Esophagus muscularis mucosa (tissue), 4 donors: ENCODE measurements around the gene YIPF6. TPM values are rescaled to one million over a fixed set of nuclear protein-coding genes. Genes with fewer than 3 reads are reported as not detected.
A peak's percentile ranks its signal among the peaks of the same experiment; 100 is the strongest.
"Not testable (repeated sequence)": the region's sequence is repeated elsewhere in the genome, so short reads cannot be mapped to it uniquely, and the experiment has no call there.

Experiments
- DNase-seq: peaks from one replicate; pipeline ENCODE4 v3.0.0-alpha.2; 2017; ENCODE audit errors: extremely low spot score
- H3K27ac ChIP-seq, 4 donors: fragments of 200-600 bp; sonication (generic); replicated peaks in 1 of 4; 1 replicate in 3 of 4; 2 replicates in 1 of 4; pipeline ENCODE4 v1.5.1; 2016 to 2019; ENCODE audit warnings: mild to moderate bottlenecking in 1 of 4
- H3K27me3 ChIP-seq, 4 donors: fragments of 200-600 bp; sonication (generic); one replicate each; pipeline versions ENCODE4 v1.5.1 to v1.6.0; 2016 to 2019
- H3K36me3 ChIP-seq, 4 donors: fragments of 200-600 bp; sonication (generic); one replicate each; pipeline ENCODE4 v1.5.1; 2016 to 2019
- H3K4me1 ChIP-seq, 4 donors: fragments of 200-600 bp; sonication (generic); one replicate each; pipeline ENCODE4 v1.5.1; 2016 to 2019
- H3K4me3 ChIP-seq, 4 donors: fragments of 200-600 bp; sonication (generic); 1 replicate in 2 of 4; 2 replicates in 2 of 4; pipeline ENCODE4 v1.5.1; 2016 to 2019; ENCODE audit warnings: mild to moderate bottlenecking in 4 of 4, moderate library complexity in 1 of 4
- H3K9me3 ChIP-seq, 4 donors: fragments of 200-600 bp; sonication (generic); 1 replicate in 3 of 4; 2 replicates in 1 of 4; pipeline ENCODE4 v1.5.1; 2016 to 2019
- CTCF ChIP-seq, 3 experiments: fragments of 200-600 bp in 2 of 3; fragments of 450-650 bp in 1 of 3; sonication (generic) in 2 of 3; IDR thresholded peaks; one replicate each; pipeline ENCODE4 v1.5.1; 2017 to 2019; ENCODE audit warnings: antibody characterized with exemption in 3 of 3, mild to moderate bottlenecking in 2 of 3, moderate library complexity in 1 of 3
- EP300 ChIP-seq: sonication (generic); formaldehyde crosslinking; IDR thresholded peaks from one replicate; pipeline ENCODE4 v1.6.1; 2017; ENCODE audit warnings: antibody characterized with exemption
- POLR2A ChIP-seq: fragments of 450-650 bp; IDR thresholded peaks from one replicate; pipeline ENCODE4 v1.6.1; 2017; ENCODE audit warnings: antibody characterized with exemption, moderate library complexity, mild to moderate bottlenecking, low read depth
- POLR2AphosphoS5 ChIP-seq, 2 donors: sonication (generic); formaldehyde crosslinking; IDR thresholded peaks; one replicate each; pipeline ENCODE4 v1.6.1; 2017; ENCODE audit warnings: antibody characterized with exemption in 2 of 2
- WGBS: methylation state at CpG from one replicate; pipeline ENCODE4 v1.1.5; 2018; 5-methylcytosine and 5-hydroxymethylcytosine counted together
- intact Hi-C: fragments of 100-400 bp; cut with DNase I; formaldehyde crosslinking; loops from one replicate; pipeline ENCODE4 v1.15.1; 2023
- total RNA-seq, 4 donors: library from RNA; depleted of rRNA; stranded (reverse); fragments of >200 nt; gene quantifications; one replicate each; pipeline versions ENCODE4 v1.1.0 to v1.2.1, GENCODE V29; 2016

The YIPF6 gene
- total RNA-seq, 4 donors from 2014 or later, result 22.4 to 28.5 (median 24.5) TPM

DNA sequence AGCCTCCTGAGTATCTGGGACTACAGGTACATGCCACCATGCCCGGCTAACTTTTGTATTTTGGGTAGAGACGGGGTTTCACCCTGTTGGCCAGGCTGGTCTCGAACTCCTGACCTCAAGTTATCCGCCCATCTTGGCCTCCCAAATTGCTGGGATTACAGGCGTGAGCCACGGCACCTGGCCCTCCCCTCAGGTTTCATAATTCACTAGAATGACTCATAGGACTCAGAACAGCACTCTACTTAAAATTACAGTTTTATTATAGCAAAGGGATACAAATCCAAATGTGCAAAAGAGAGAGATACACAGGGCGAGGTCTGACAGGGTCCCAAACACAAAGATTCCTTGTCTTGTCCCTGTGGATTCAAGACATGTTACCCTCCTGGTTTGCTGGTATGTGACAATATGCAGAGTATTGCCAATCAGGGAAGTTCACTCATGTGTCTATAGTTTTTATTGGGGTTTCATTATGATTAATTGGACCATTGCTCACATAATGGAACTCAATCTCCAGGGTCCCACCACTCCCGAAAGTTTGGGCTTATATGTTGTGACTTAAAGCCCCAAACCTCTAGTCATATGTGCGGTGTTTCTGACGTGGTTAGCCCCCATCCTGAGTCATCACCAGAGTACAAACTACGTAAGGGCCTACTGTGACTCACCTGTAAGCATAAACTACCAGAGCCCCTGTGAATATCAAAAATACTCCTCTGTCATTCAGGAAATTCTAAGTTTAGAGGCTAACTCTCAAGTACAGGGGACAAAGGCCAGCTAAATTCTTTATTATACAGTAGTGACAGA, 5.2 kb downstream of the YIPF6 start:
- peaks cover 10 to 28% (median 20%) of the 10 kb centered on the region in 4 donors for H3K4me1 ChIP-seq
- H3K4me3 ChIP-seq, result no peak overlapping the region
- TF ChIP-seq POLR2A (no peak), POLR2AphosphoS5 (IDR thresholded peaks at IDR 0.05) (no peak), CTCF (IDR thresholded peaks at IDR 0.05) (no peak)
- WGBS, result 61% methylated on average over 11 of the region's 11 CpGs
- intact Hi-C loops, result loop anchor here (10.0 kb wide), 1 partner anchor 211 kb away; no protein-coding TSS in a partner anchor
- no peaks in the 10 kb centered on the region for H3K27me3 ChIP-seq
- no peak for DNase-seq
- H3K27ac ChIP-seq, result no peak overlapping the region
- H3K9me3 ChIP-seq, result no peaks in the 10 kb centered on the region
- H3K36me3 ChIP-seq, result no peaks in the 10 kb centered on the region

GRCh38 chrX:68506649-68507048, 7.8 kb downstream of the YIPF6 start:
- Histone ChIP-seq H3K4me3 (no peak overlapping the region), H3K9me3 (no peaks in the 10 kb centered on the region), H3K4me1 (peaks cover 0 to 14% (median 5%) of the 10 kb centered on the region in 4 donors), H3K36me3 (peaks cover 0 to 6% (median 4%) of the 10 kb centered on the region in 4 donors), H3K27me3 (no peaks in the 10 kb centered on the region), H3K27ac (no peak overlapping the region)
- intact Hi-C loops, result loop anchor here (10.0 kb wide), 1 partner anchor 208 kb away; no protein-coding TSS in a partner anchor
- TF ChIP-seq POLR2AphosphoS5 (IDR thresholded peaks at IDR 0.05) (no peak), EP300 (no peak), CTCF (IDR thresholded peaks at IDR 0.05) (no peak), POLR2A (no peak)
- DNase-seq, result no peak
- WGBS, result 80% methylated on average over 2 of the region's 2 CpGs

DNA sequence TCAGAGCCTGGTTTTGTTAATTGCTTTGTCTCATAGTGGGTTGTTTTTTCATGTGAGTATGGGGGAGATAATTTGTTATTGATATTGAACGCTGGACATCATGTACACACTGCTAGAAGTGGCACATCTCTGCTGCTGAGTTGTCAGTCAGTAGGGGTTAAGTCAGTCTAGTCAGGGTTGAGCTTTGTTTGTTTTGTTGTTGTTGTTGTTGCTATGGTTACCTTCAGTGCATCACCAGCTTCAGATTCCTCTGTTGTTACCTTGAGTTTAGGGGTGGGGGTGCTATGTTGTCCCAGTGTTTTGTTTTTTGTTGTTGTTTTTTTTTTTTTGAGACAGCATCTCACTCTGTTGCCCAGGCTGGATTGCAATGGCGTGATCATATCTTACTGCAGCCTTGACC, 9.9 kb downstream of the YIPF6 start:
- WGBS, result 62% methylated on average over 2 of the region's 2 CpGs
- no peaks in the 10 kb centered on the region for H3K27me3 ChIP-seq
- H3K4me3 ChIP-seq, result no peak overlapping the region
- DNase-seq, result no peak
- peaks cover 0 to 14% (median 4%) of the 10 kb centered on the region in 4 donors for H3K4me1 ChIP-seq
- no peaks in the 10 kb centered on the region for H3K9me3 ChIP-seq
- H3K36me3 ChIP-seq, result peaks cover 0 to 23% (median 13%) of the 10 kb centered on the region in 4 donors
- intact Hi-C loops, result loop anchor here (10.0 kb wide), 1 partner anchor 206 kb away; no protein-coding TSS in a partner anchor
- no peak overlapping the region for H3K27ac ChIP-seq
- no peak for TF ChIP-seq EP300
- TF ChIP-seq CTCF (IDR thresholded peaks at IDR 0.05), result no peak
- TF ChIP-seq POLR2AphosphoS5 (IDR thresholded peaks at IDR 0.05), result no peak
- TF ChIP-seq POLR2A, result no peak

DNA sequence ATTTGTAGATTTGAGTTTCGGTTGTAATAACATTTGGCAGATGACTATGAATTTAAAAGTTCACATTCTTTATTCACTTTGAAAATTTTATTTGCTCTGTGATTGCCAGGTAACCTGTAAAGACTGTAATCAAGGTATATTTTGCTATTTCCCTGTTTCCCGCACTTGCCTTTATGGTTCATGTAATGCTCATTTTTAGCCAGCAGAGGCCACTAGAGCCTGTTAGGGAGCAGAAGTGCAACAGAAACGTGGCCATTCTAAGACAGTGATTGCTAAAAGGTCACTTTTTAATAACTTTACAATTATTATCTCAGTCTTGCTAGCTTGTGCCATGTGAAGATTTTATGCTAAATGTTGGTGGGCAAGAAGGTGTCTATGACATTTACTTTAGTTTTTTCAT, 12.4 kb downstream of the YIPF6 start:
- 20% methylated on average over 3 of the region's 3 CpGs for WGBS
- H3K4me1 ChIP-seq, result peaks cover 0 to 14% (median 4%) of the 10 kb centered on the region in 4 donors
- H3K4me3 ChIP-seq, result no peak overlapping the region
- H3K36me3 ChIP-seq, result peaks cover 0 to 42% (median 28%) of the 10 kb centered on the region in 4 donors
- H3K27ac ChIP-seq, result no peak overlapping the region
- no peaks in the 10 kb centered on the region for H3K27me3 ChIP-seq
- TF ChIP-seq EP300 (no peak), POLR2AphosphoS5 (IDR thresholded peaks at IDR 0.05) (no peak), CTCF (IDR thresholded peaks at IDR 0.05) (peak; percentile 70 to 75 (median 74)), POLR2A (no peak)
- intact Hi-C loops, result loop anchor here (5.0 kb wide), 1 partner anchor 296 kb away; no protein-coding TSS in a partner anchor
- no peaks in the 10 kb centered on the region for H3K9me3 ChIP-seq
- no peak for DNase-seq

DNA sequence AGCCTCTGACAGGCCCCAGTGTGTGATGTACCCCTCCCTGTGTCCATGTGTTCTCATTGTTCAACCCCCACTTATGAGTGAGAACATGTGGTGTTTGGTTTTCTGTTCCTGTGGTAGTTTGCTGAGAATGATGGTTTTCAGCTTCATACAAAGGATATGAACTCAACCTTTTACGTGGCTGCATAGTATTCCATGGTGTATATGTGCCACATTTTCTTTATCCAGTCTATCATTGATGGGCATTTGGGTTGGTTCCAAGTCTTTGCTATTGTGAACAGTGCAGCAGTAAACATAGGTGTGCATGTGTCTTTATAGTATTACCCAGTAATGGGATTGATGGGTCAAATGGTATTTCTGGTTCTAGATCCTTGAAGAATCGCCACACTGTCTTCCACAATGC, 25.8 kb downstream of the YIPF6 start:
- DNase-seq, H3K9me3 ChIP-seq, H3K4me3 ChIP-seq, intact Hi-C loops, H3K27ac ChIP-seq, H3K27me3 ChIP-seq, H3K4me1 ChIP-seq: not testable (repeated sequence)
- H3K36me3 ChIP-seq, result peaks cover 11 to 57% (median 44%) of the 10 kb centered on the region in 4 donors
- WGBS, result 75% methylated on average over 2 of the region's 2 CpGs
